ENCODE data around the gene UPK1B.

GRCh38 chr3:119173325-119173724, at the start of gene UPK1B:
- TF ChIP-seq POLR2A (IDR thresholded peaks at IDR 0.05; ENCODE audit: low read depth, low read length): no peak
- TF ChIP-seq, protein P1, sequence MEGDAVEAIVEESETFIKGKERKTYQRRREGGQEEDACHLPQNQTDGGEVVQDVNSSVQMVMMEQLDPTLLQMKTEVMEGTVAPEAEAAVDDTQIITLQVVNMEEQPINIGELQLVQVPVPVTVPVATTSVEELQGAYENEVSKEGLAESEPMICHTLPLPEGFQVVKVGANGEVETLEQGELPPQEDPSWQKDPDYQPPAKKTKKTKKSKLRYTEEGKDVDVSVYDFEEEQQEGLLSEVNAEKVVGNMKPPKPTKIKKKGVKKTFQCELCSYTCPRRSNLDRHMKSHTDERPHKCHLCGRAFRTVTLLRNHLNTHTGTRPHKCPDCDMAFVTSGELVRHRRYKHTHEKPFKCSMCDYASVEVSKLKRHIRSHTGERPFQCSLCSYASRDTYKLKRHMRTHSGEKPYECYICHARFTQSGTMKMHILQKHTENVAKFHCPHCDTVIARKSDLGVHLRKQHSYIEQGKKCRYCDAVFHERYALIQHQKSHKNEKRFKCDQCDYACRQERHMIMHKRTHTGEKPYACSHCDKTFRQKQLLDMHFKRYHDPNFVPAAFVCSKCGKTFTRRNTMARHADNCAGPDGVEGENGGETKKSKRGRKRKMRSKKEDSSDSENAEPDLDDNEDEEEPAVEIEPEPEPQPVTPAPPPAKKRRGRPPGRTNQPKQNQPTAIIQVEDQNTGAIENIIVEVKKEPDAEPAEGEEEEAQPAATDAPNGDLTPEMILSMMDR (IDR thresholded peaks at IDR 0.05; ENCODE audit: extremely low read depth in 1 of 2, insufficient read depth in 1 of 2, low read depth in 1 of 2, low read length in 2 of 2): no peak
- TF ChIP-seq POLR2AphosphoS5 (IDR thresholded peaks at IDR 0.05; ENCODE audit: insufficient read depth, low read depth, low read length): no peak
- no peak for TF ChIP-seq EZH2 (IDR thresholded peaks at IDR 0.05; ENCODE audit: borderline replicate concordance, low read depth, low read length, severe bottlenecking)
- TF ChIP-seq, protein P2, sequence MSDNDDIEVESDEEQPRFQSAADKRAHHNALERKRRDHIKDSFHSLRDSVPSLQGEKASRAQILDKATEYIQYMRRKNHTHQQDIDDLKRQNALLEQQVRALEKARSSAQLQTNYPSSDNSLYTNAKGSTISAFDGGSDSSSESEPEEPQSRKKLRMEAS (IDR thresholded peaks at IDR 0.05; ENCODE audit: insufficient read depth, insufficient read length): no peak
